Smooth muscle cell (in vitro differentiated cells): ENCODE measurements around the gene VTCN1. TPM values are rescaled to one million over a fixed set of nuclear protein-coding genes. Genes with fewer than 3 reads are reported as not detected.

Experiments
- DNase-seq: peaks from one replicate; lab custom pipeline; 2025; ENCODE audit not compliant: unreplicated experiment; lab: John Stamatoyannopoulos, UW
- H2AFZ ChIP-seq: fragments of 200-600 bp; sonication (generic); 2 replicates; pipeline ENCODE4 v1.6.0; 2016; ENCODE audit warnings: antibody characterized with exemption, low read depth, mild to moderate bottlenecking
- H3F3A ChIP-seq: fragments of 200-600 bp; sonication (generic); 2 replicates; pipeline ENCODE4 v1.6.0; 2017; ENCODE audit warnings: antibody characterized with exemption, low read depth
- H3K27ac ChIP-seq: fragments of 200-600 bp; sonication (generic); 2 replicates; pipeline ENCODE4 v1.5.1; 2016; ENCODE audit warnings: low read depth, mild to moderate bottlenecking
- H3K27me3 ChIP-seq: fragments of 200-600 bp; sonication (generic); 2 replicates; pipeline ENCODE4 v1.6.1; 2016; ENCODE audit warnings: low read depth, mild to moderate bottlenecking
- H3K36me3 ChIP-seq: fragments of 200-600 bp; sonication (generic); 2 replicates; pipeline ENCODE4 v1.5.1; 2016; ENCODE audit warnings: low read depth
- H3K4me1 ChIP-seq: fragments of 200-600 bp; sonication (generic); 2 replicates; pipeline ENCODE4 v1.5.1; 2016; ENCODE audit warnings: low read depth
- H3K4me2 ChIP-seq: fragments of 200-600 bp; sonication (generic); 2 replicates; pipeline ENCODE4 v1.6.0; 2016; ENCODE audit warnings: mild to moderate bottlenecking
- H3K4me3 ChIP-seq: fragments of 200-600 bp; sonication (generic); 2 replicates; pipeline ENCODE4 v1.5.1; 2016; ENCODE audit warnings: mild to moderate bottlenecking
- H3K79me2 ChIP-seq: fragments of 200-600 bp; sonication (generic); 2 replicates; pipeline ENCODE4 v1.6.0; 2016; ENCODE audit warnings: low read depth, mild to moderate bottlenecking
- H3K9ac ChIP-seq: fragments of 200-600 bp; sonication (generic); 2 replicates; pipeline ENCODE4 v1.6.0; 2016; ENCODE audit warnings: low read depth
- H3K9me3 ChIP-seq: fragments of 200-600 bp; sonication (generic); replicated peaks from 2 replicates; pipeline ENCODE4 v1.5.1; 2016; ENCODE audit warnings: low read depth
- H4K20me1 ChIP-seq: fragments of 200-600 bp; sonication (generic); 2 replicates; pipeline ENCODE4 v1.6.0; 2016; ENCODE audit warnings: low read depth
- WGBS: methylation state at CpG from one replicate; pipeline ENCODE4 v1.1.7; 2016; ENCODE audit warnings: low lambda C conversion rate; 5-methylcytosine and 5-hydroxymethylcytosine counted together
- polyA plus RNA-seq: library from polyadenylated mRNA; unstranded; fragments of >200 nt; fragmentation: Nextera tagmentation; extraction: Ambion mirVana; gene quantifications from 2 replicates; pipeline ENCODE4 v1.2.1, GENCODE V29; 2016
- total RNA-seq: library from RNA; depleted of rRNA; stranded (reverse); fragments of >200 nt; gene quantifications from 2 replicates; pipeline ENCODE4 v1.2.3, GENCODE V29; 2014
- TF ChIP-seq, protein P1 (sequence below): fragments of 200-600 bp; sonication (generic); IDR thresholded peaks from 2 replicates; pipeline ENCODE4 v1.5.1; 2017; ENCODE audit warnings: borderline replicate concordance, mild to moderate bottlenecking, antibody characterized with exemption; ENCODE audit not compliant: insufficient read depth, poor library complexity, severe bottlenecking

Gene VTCN1
- total and polyA plus RNA-seq, 2 experiments from 2014 or later: 7.1 to 33.0 TPM

DNA sequence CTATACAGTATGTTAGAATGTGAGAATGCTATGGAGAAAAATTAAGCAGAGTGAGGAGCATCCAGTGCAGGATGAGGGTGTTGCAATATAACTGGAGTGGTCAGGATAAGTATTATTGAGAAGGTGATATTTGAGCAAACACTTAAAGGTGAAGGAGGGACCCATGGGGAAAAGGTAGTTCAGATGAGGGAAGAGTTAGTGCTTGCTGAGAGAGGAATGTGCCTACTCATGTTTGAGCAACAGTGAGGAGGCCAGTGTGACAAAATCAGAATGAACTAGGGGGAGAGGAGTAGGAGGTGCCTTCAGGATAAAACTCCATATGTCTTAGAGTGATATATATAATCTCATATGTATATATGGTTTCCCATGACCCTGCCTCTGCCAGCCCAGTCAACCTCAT is 82.9 kb downstream of the VTCN1 start:
- TF ChIP-seq, protein P1, sequence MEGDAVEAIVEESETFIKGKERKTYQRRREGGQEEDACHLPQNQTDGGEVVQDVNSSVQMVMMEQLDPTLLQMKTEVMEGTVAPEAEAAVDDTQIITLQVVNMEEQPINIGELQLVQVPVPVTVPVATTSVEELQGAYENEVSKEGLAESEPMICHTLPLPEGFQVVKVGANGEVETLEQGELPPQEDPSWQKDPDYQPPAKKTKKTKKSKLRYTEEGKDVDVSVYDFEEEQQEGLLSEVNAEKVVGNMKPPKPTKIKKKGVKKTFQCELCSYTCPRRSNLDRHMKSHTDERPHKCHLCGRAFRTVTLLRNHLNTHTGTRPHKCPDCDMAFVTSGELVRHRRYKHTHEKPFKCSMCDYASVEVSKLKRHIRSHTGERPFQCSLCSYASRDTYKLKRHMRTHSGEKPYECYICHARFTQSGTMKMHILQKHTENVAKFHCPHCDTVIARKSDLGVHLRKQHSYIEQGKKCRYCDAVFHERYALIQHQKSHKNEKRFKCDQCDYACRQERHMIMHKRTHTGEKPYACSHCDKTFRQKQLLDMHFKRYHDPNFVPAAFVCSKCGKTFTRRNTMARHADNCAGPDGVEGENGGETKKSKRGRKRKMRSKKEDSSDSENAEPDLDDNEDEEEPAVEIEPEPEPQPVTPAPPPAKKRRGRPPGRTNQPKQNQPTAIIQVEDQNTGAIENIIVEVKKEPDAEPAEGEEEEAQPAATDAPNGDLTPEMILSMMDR: no peak
- H3F3A ChIP-seq: no peaks in the 10 kb centered on the region
- no peaks in the 10 kb centered on the region for H3K36me3 ChIP-seq
- no peaks in the 10 kb centered on the region for H3K4me1 ChIP-seq
- H3K9me3 ChIP-seq: no peaks in the 10 kb centered on the region
- H3K4me3 ChIP-seq: no peak overlapping the region
- no peak overlapping the region for H3K4me2 ChIP-seq
- no peak overlapping the region for H3K9ac ChIP-seq
- no peaks in the 10 kb centered on the region for H3K79me2 ChIP-seq
- no peak for DNase-seq
- H2AFZ ChIP-seq: peak overlapping the region; percentile 25
- H3K27me3 ChIP-seq: no peaks in the 10 kb centered on the region
- no peak overlapping the region for H3K27ac ChIP-seq
- H4K20me1 ChIP-seq: no peaks in the 10 kb centered on the region

DNA sequence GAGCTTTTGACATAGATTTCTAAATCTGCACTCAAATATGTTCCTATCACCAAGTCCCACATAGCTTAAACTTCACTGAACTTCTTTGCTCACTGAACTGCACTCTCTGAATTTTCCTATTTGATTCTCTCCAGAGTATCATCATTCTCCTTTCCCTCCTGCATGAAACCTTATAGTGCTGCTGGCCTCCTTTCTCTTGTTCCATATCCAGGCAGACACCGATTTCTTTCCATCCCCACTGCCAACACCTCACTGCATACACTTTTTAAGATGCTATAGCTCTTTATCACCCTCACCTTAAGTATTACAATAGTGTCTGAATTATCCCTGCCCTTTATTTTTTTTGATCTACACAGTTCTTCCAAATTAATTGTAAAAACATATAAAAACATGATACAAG is 86.1 kb downstream of the VTCN1 start:
- no peak for DNase-seq
- TF ChIP-seq, protein P1: no peak
- H3K4me2 ChIP-seq: no peak overlapping the region
- no peak overlapping the region for H3K4me3 ChIP-seq
- H4K20me1 ChIP-seq: no peaks in the 10 kb centered on the region
- H3K4me1 ChIP-seq: peaks cover 12% of the 10 kb centered on the region
- no peak overlapping the region for H2AFZ ChIP-seq
- WGBS: 95% methylated on average over 1 of the region's 1 CpG
- H3K79me2 ChIP-seq: no peaks in the 10 kb centered on the region
- H3K27ac ChIP-seq: no peak overlapping the region
- H3K9me3 ChIP-seq: no peaks in the 10 kb centered on the region
- no peaks in the 10 kb centered on the region for H3K27me3 ChIP-seq
- no peaks in the 10 kb centered on the region for H3F3A ChIP-seq
- H3K36me3 ChIP-seq: no peaks in the 10 kb centered on the region
- no peak overlapping the region for H3K9ac ChIP-seq

- Histone ChIP-seq H3K27ac (no peak overlapping the region), H3K79me2 (no peaks in the 10 kb centered on the region), H3K36me3 (no peaks in the 10 kb centered on the region), H3F3A (no peaks in the 10 kb centered on the region), H3K9ac (no peak overlapping the region), H3K4me3 (no peak overlapping the region), H3K4me1 (peaks cover 12% of the 10 kb centered on the region), H4K20me1 (no peaks in the 10 kb centered on the region), H2AFZ (no peak overlapping the region), H3K9me3 (no peaks in the 10 kb centered on the region), H3K4me2 (no peak overlapping the region), H3K27me3 (no peaks in the 10 kb centered on the region)
- WGBS: 95% methylated on average over 2 of the region's 2 CpGs
- TF ChIP-seq, protein P1: no peak
- no peak for DNase-seq
These were observed 87.5 kb downstream of the VTCN1 start for GRCh38 chr1:117123274-117123673.

- Histone ChIP-seq H3K79me2 (no peaks in the 10 kb centered on the region), H3K27me3 (no peaks in the 10 kb centered on the region), H2AFZ (peak overlapping the region; percentile 84), H3K4me2 (peak overlapping the region; percentile 84), H3F3A (no peaks in the 10 kb centered on the region), H3K4me3 (peak overlapping the region; percentile 73), H3K36me3 (no peaks in the 10 kb centered on the region), H3K27ac (peak overlapping the region; percentile 98), H4K20me1 (no peaks in the 10 kb centered on the region), H3K9me3 (no peaks in the 10 kb centered on the region), H3K4me1 (peaks cover 12% of the 10 kb centered on the region), H3K9ac (peak overlapping the region; percentile 99)
- 24% methylated on average over 32 of the region's 32 CpGs for WGBS
- DNase-seq: no peak
- TF ChIP-seq, protein P1: no peak
These were observed 88.2 kb downstream of the VTCN1 start for GRCh38 chr1:117122330-117123025.
